Eye (tissue), 1 donor: ENCODE data around the gene EMILIN3.

Experiments used
- DNase-seq: peaks from one replicate; pipeline ENCODE4 v3.0.0-alpha.2; 2015

The EMILIN3 gene

GRCh38 chr20:41344938-41345728 is 21.5 kb downstream of the EMILIN3 start:
- DNase-seq: no peak

- no peak for DNase-seq
Observed at GRCh38 chr20:41344477-41344876, 22.1 kb downstream of the EMILIN3 start.

- no peak for DNase-seq
Observed at GRCh38 chr20:41342474-41343464, 23.8 kb downstream of the EMILIN3 start.

GRCh38 chr20:41340327-41341055 is 26.1 kb downstream of the EMILIN3 start, which contains the start of gene LPIN3:
TSS of gene LPIN3 (plus strand) at chr20:41340821. CDS start at chr20:41345804, 4,983 bp downstream.
- peak; percentile 88 for DNase-seq

GRCh38 chr20:41339957-41340326 is 26.7 kb downstream of the EMILIN3 start:
- peak; percentile 89 for DNase-seq

- no peak for DNase-seq
Observed at GRCh38 chr20:41336711-41337492, 29.7 kb downstream of the EMILIN3 start.

- no peak for DNase-seq
Observed at GRCh38 chr20:41335591-41335990, 31.0 kb downstream of the EMILIN3 start.

- DNase-seq: no peak
Observed at GRCh38 chr20:41334443-41335421, 31.9 kb downstream of the EMILIN3 start.

- no peak for DNase-seq
Observed at GRCh38 chr20:41334036-41334435, 32.6 kb downstream of the EMILIN3 start.

GRCh38 chr20:41331731-41332130 is 34.9 kb downstream of the EMILIN3 start:
- no peak for DNase-seq

- no peak for DNase-seq
Observed at GRCh38 chr20:41330941-41331340, 35.7 kb downstream of the EMILIN3 start.

- no peak for DNase-seq
Observed at GRCh38 chr20:41330343-41330720, 36.3 kb downstream of the EMILIN3 start.

- DNase-seq: peak; percentile 59
Observed at GRCh38 chr20:41329435-41330342, 36.9 kb downstream of the EMILIN3 start.

GRCh38 chr20:41327178-41327577 is 39.4 kb downstream of the EMILIN3 start:
- DNase-seq: no peak

- no peak for DNase-seq
Observed at GRCh38 chr20:41320976-41321375, 45.6 kb downstream of the EMILIN3 start.

- no peak for DNase-seq
Observed at GRCh38 chr20:41320441-41320840, 46.2 kb downstream of the EMILIN3 start.

- no peak for DNase-seq
Observed at GRCh38 chr20:41318271-41318649, 48.4 kb downstream of the EMILIN3 start.

GRCh38 chr20:41317546-41318270 is 48.9 kb downstream of the EMILIN3 start, which contains the start of gene ZHX3:
TSS of gene ZHX3 (minus strand) at chr20:41317731. CDS start at chr20:41204916, 112,815 bp downstream.
- peak; percentile 98 for DNase-seq
